Upper lobe of left lung (tissue), 4 donors: ENCODE measurements around the gene RDH12.

Experiments
- EP300 ChIP-seq, 4 donors: sonication (generic); formaldehyde crosslinking; IDR thresholded peaks; one replicate each; pipeline ENCODE4 v1.5.1; 2017; ENCODE audit warnings: antibody characterized with exemption in 4 of 4, control low read depth in 2 of 4
- POLR2AphosphoS5 ChIP-seq, 2 donors: sonication (generic); formaldehyde crosslinking; IDR thresholded peaks; one replicate each; pipeline ENCODE4 v1.5.1; 2017; ENCODE audit warnings: antibody characterized with exemption in 2 of 2

GRCh38 chr14:67733616-67734015, 31.9 kb downstream of the RDH12 start:
- TF ChIP-seq POLR2AphosphoS5 (IDR thresholded peaks at IDR 0.05) (no peak), EP300 (IDR thresholded peaks at IDR 0.05) (no peak)
